SKM-1 treated with dmso at 0.1 percent for 144 hours (cell line): ENCODE data around the gene SLMAP.
A peak's percentile ranks its signal among the peaks of the same experiment; 100 is the strongest.
"Not testable (repeated sequence)": the region's sequence is repeated elsewhere in the genome, so short reads cannot be mapped to it uniquely, and the experiment has no call there.

Experiments
- DNase-seq: peaks from one replicate; lab custom pipeline; 2025; ENCODE audit not compliant: unreplicated experiment; lab: John Stamatoyannopoulos, UW

The SLMAP gene

DNA sequence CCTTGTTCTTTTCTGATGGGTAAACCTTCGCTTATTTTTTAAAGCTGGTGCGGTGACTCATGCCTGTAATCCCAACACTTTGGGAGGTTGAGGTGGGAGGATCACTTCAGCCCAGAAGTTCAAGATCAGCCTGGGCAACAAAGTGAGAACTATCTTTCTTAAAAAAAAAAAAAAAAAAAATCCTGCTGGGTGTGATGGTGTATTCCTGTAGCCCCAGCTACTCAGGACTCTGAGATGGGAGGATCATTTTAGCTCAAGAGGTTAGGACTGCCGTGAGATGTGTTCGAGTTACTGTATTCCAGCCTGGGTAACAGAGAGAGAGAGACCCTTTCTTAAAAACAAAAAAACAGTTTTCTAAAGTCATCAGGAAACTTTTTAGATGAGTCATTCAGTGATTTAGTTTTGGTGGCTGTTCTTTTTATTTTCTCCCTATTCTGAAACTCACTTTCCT is 37.7 kb downstream of the SLMAP start:
- no peak for DNase-seq

DNA sequence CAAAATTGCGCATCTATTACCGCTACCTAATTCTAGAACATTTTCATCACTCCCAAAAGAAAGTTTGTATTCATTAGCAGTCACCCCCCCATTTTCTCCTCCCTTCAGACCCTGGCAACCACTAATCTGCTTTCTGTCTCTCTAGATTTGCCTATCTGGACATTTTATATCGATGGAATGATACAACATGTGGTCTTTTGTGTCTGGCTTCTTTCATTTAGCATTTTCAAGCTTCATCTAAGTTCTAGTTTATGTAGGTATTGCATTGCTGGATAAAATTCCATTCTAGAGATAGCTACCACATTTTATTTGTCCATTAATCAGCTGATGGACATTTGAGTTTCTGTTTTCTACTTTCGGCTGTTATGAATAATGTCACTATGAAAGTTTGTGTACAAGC is 38.4 kb downstream of the SLMAP start:
- no peak for DNase-seq

DNA sequence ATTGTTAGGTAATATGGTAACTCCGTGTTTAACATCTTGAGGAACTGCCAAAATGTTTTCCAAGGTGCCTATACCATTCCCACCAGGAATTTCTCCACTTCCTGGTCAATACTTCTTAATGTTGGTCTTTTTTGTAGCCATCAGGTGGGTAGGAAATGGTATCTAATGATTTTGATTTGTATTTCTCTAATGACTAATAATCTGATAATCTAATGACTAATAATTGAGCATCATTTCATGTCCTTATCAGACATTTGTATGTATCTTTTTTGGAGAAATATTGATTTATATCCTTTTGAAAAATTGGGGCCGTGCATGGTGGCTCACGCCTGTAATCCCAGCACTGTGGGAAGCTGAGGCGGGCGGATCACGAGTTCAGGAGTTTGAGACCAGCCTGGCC is 38.8 kb downstream of the SLMAP start:
- DNase-seq, result no peak

DNA sequence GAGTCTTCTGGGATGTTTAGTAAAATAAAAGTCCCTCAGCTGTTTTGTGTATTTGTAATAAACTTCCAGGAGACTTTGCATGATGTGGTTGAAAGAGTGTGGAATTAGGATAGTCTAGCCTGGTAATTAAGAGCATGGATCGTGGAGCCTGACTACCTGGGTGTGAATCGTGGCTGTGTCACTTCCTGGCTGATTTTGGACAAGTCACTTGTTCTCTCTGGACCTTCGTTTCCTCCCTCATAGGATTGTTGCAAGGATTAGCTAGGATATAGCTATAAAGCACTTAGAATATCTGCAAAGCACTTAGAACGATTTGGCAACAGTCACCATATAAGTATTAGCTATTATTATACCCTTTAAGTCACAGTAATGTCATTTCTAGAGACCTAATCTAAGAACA is 40.2 kb downstream of the SLMAP start:
- DNase-seq, result no peak

DNA sequence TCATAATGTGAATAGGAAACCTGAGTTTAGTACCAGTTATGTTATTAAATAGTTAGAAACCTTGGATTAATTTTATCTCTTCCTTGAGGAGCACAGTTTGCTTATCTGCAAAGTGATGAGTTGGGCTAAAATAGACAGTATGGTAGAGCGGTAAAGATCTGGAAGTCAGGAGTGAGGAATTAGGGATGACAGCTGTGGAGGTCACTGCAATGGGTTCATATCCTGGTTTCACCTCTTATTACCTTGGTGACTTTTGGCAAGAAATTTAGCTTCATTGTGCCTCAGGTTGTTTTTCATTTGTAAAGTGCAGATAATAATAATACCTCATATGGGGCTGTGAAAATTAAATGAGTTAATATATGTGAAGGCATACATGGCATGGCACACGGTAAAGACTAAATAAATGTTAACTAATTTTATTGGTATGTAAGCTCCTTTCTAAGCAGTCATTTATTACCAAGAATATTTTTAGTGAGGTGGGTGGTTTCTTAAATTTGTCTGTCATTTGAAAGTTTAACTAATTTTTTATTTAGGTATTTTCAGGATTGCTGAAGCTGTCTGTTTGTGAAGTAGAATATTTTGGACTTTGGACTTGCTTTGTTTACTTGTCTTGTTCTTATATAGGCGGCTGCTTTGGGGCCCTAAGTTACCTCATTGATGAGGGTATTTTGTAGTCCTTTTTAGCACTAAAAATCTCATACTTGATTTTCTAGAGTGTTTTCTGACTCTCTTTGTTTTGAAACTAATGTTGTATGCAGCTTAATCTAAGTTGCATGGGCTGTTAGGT is 41.8 kb downstream of the SLMAP start:
- no peak for DNase-seq

DNA sequence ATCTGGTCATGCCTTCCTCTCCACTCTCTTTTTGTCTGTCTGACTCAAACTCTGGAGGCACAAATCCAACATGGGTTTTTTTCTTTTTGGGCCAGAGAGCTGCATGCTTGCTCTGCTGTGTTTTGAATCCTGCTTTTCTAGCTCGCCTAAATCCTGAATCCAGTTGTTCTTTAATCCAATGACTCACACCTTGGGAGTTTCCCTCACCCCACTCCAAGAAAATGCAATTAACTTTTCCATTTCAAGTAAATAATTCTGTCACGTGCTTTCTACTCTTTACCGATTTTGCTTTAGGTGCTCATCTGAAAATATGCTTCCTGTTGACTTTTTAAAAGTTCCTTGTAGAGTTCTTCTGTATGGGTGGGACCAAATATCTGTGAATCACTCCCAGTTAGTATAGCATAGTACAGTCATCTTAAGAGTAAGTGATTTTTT is 47.6 kb downstream of the SLMAP start:
- DNase-seq, result no peak

DNA sequence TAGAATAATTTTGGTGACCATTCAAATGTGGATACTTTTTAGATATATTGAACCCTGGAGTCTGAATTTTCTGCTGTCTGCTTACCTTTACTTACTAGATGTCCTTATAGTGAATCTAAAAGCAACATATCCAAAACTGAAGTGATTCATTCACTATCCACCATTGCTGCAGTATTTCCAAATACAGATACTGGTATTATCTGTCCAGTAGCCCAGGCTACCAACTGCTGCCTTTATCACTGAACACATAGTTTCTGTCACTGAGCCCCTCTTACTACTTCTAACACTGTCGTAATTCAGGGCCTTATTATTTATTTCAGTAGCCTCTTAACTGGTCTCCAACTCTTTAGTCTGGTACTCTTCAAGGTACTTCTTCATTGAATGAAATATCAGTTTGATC is 49.2 kb downstream of the SLMAP start:
- DNase-seq, result no peak

DNA sequence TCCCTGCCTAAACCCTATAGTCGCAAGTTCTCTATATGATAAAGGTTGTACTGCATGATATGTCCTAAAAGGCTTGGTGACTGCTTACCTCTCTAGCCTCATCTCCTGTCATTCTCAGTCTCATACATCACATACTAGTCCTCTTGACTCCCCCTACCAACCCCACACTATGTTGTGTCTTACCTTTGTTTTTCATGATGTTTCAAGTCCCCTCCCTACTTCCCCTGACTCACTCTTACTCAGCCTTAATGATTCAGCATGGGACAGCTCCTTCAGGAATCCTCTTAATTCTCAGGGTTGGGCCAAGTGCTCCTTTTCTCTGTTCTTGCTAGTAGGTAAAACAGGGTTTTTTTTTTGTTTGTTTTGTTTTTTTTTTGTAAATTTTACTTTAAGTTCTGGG is 49.6 kb downstream of the SLMAP start:
- DNase-seq, result no peak

DNA sequence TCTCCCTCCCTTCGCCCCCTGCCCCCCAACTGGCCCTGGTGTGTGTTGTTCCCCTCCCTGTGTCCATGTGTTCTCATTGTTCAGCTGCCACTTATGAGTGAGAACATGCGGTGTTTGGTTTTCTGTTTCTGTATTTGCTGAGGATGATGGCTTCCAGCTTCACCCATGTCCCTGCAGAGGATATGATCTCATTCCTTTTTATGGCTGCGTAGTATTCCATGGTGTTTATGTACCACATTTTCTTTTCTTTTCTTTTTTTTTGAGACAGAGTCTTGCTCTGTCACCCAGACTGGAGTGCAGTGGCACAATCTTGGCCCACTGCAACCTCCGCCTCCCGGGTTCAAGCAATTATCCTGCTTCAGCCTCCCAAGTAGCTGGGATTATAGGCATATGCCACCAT is 50.1 kb downstream of the SLMAP start:
- not testable (repeated sequence) for DNase-seq

DNA sequence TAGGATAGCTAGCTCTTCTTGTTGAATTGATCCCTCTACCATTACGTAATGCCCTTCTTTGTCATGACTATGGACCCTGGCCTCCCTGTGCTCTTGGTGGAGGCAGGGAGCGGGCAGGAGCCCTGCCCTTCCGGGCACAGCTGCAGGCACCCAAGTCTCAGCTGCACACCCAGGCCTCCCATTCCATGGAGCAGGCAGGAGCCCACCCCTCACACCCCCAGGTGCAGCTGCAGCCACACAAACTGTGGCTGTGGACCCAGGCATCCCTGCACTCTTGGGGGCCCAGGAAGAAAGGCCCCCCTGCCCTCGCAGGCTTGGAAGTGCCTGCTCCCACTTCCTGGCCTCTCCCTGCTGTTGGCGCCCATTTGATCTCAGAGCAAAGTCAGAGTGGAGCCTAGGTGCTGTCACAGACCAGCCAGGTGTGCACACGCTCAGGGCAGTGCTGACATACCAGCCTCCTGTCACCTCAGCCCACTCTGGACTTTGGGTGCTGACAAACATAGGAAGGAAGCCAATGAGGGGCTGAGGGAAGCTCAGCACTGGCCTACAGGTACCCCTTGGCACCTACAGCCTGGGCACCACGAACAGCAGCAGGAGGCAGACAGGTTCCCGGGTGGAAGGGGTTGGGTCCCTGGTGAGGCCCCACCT is 53.0 kb downstream of the SLMAP start:
- DNase-seq, result no peak

DNA sequence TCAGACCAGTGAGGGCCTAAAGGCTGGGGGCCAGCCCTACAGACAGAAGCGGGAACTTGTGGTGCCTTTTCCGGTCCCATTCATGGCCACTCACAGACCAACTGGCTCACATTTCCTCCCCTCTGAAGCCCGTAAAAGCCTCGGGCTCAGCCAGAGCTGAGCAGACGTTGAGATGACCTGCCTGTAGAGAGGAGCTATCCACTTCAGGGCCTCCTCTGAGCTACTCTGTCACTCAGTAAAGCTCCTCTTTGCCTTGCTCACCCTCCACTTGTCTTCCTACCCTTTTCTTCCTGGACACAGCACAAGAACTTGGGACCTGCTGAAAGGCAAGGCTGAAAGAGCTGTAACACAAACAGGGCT is 53.5 kb downstream of the SLMAP start:
- no peak for DNase-seq

DNA sequence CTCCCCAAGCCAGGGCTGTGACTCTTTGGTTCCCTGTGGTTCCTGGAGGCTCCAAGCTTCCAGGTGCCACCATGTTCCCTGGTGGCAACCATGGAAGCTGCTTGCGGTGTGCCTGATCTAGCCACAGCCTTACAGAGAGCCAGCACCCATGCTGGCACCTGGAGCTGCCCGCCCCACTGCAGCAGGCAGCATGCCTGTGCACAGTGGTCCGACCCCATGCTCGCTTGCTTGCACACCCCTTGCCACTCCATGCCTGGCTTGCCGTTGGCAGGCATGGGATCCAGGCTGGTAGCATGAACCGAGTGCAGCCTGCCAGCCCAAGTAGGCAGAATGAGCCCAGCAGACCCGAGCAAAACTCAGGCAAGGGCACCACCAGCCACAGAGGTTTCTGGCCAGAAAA is 53.9 kb downstream of the SLMAP start:
- no peak for DNase-seq

DNA sequence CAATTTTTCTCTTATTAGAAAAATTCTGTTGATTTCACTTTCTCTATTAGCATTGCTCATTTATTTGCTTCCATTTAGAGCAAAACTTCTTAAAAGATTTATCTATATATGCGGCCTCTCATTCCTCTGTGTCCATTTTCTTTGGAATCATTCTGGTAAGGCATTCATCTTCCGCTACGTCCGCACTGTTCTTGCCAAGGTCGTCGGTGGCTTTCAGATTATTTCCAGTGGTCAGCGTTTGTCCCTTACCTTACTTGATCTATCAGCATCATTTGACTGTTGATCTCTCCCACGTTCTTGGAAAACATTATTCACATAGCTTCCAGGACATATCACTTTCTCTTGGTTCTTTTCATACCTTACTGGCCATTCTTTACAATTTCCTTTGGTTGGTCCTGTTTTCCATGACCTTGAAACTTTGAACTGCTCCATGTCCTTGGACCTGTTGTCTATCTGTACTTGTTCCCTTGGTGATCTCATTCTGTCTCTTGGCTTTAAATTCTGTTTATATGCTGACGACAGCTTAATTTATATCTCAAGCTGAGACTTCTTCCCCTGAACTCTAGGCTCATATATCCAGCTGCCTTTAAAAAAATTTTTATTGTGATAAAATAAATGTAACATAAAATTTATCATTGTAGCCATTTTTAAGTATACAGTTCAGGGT is 54.5 kb downstream of the SLMAP start:
- DNase-seq, result no peak

DNA sequence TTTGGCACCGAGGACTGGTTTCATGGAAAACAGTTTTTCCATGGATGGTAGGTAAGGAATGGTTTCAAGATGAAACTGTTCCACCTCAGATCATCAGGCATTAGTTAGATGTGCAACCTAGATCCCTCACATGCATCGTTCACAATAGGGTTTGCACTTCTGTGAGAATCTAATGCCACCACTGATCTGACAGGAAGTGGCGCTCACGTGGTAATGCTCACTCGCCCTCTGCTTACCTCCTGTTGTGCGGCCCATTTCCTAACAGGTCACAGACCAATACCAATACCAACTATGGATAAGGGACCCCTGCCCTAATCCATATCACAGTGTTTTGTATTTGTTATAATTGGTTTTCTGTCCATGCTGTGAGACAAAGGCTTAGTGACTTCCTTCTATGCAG is 58.9 kb downstream of the SLMAP start:
- no peak for DNase-seq

DNA sequence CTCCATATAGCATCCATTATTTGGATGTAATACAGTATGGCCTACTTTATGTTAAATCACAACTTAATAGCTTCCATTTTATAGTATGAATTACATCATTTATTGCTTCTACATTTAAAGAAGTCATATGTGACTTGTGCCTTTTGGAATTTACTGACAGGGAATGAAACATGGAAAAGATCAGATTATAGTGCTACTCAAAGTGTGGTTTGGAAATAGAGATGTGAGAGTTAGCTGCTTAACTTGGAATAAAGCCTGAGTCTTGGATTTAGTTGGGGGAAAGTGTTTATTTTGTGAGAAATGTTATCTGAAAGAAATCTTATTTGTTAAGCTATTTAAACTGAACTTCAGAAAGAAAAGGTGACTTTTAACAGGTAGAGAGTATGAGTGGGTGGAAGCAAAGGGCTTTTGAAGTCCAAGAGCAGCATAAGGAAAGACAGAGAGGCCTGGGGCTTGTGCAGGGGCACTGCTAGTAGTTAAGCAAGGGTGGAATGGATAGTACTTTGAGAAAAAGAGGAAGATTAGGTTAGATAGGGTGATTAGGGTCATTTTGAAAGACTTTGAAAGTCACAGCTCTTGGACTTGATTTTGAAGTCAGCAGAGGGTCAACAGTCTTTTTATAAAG is 60.5 kb downstream of the SLMAP start:
- peak; percentile 62 for DNase-seq

DNA sequence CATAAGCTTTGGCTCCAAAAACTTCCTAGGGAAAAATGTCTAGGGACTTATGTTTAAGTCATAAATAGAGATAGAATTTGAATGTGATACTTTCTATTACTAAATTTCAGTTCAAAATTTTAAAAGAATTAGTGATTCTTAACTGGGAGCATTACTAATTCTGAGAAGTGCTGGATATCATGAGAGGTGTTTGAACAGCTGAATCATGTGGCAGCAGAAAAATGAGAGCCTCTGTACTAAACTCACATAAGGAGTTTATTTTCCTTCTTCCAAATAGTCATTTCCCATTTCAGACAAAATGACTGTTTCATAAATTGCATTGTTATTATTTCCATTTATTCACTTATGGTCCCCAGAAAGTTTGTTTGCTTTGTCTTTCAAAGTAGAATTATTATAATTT is 62.7 kb downstream of the SLMAP start:
- no peak for DNase-seq

DNA sequence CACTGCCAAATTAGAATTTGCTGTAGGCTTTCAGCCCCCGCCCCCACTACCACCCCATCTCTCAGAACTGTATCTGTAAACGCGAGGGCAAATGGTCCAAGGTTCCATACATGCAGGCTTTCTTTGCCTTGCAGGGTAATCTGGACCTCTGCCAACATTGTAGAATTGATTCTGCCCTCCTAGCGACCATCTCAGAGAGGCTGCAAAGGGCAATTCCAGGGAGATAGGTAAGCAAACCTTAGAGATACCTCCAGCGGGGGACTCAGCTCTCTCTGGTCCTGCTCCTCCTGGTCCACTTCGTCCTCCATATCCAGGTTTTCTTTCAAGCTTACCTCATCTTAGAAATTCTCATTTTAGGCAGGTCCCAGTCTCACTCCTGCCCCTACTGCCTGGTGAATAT is 64.4 kb downstream of the SLMAP start:
- DNase-seq, result no peak

DNA sequence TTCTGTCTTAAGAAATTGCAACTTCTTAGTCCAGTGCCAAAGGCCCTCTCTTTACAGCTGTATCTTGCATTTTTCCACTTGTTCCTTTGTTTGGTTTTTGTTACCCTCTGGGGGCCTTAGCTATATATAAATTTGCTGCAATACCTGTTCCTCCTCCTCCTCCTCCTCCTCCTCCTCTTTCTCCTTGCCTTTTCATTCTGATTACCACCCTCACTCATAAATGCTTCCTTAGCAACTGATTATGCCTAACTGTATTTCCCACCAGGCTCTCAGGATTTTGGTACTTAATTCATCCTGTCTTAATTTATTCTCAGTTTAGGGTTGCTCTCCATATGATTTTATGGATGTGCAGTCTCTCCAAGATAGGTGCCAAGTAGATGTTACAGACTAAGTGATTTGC is 65.7 kb downstream of the SLMAP start:
- DNase-seq, result no peak

DNA sequence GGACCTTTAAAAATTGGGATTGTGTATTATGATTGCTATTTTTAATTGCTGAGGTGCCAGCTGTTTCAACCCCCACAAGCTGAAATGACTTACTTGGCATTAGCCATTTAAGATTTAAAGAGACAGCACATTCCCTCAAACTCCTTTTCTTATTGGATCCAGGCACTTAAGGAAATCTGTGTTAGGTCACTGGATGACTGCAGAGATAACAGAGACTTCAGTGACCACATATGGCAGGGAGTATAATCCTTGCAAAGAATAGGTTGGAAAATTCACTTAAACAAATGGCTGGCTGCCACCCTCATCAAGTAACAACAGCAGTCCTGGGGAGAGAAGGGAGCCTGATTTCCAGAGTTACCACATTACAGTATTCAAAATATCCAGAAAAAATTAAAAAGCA is 66.6 kb downstream of the SLMAP start:
- no peak for DNase-seq

DNA sequence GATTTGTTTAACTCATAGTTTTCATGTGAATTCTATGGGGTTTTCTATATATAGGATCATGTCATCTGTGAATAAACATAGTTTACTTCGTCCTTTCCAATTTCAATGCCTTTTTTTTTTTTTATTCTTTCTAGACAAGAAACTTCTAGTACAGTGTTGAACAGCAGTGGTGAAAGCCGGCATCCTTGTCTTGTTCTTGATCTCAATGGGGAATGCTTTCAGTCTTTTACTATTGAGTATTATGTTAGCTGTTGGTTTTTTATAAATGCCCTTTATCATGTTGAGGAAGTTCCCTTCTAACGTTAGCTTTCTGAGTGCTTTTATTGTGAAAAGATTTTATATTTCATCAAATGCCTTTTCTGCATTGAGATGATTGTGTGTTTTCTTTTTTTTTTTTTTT is 69.0 kb downstream of the SLMAP start:
- no peak for DNase-seq

DNA sequence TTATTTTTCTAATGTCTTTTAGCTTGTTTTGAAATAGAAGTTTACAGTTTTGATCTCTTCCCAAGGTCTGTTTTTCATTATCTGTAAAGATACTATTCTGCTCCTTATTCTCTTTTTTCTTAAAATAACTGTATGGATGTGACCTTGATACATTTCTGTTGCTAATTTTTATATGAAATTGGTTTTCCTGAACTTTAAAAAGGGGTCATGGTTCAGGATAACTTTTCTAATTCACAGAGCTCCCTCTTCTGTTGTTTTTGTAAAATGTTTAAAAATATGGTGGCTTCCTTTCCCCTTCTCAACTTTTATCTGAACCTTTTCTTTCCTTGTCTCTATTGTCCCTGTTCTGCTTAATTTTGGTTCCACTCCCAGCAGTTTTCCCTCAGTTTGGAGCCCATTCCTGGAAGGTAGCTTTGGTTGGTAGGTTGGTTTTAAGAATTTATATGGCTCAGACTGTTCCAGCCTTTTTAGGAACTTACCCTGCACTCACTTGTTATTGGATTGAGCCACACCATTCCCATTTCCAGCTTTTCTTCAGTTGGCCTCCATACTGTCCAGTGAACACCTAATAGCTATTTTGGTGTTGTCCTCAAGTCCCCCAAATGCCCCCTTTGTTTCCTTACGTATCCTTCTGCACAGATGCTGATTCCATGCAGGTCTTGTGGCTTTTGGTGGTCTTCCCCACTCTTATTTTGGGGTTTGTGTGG is 70.3 kb downstream of the SLMAP start:
- DNase-seq, result no peak
